SJCRH30 (cell line): ENCODE results near the gene LARP4B. TPM values are rescaled to one million over a fixed set of nuclear protein-coding genes. Genes with fewer than 3 reads are reported as not detected.

Experiments
- DNase-seq, 2 experiments: peaks; one replicate each; pipeline ENCODE4 v3.0.0-alpha.2; 2015 to 2020
- H3K27ac ChIP-seq: fragments of 250-450 bp; sonication (Bioruptor Pico); 2 replicates; pipeline ENCODE4 v1.5.1; 2020; ENCODE audit warnings: mild to moderate bottlenecking, moderate library complexity
- H3K27me3 ChIP-seq: fragments of 250-450 bp; sonication (Bioruptor Pico); 2 replicates; pipeline ENCODE4 v1.5.1; 2020; ENCODE audit warnings: mild to moderate bottlenecking, moderate library complexity
- H3K36me3 ChIP-seq: fragments of 250-450 bp; sonication (Bioruptor Pico); 2 replicates; pipeline ENCODE4 v1.5.1; 2020; ENCODE audit warnings: mild to moderate bottlenecking, moderate library complexity
- H3K4me1 ChIP-seq: fragments of 250-450 bp; sonication (Bioruptor Pico); 2 replicates; pipeline ENCODE4 v1.5.1; 2020; ENCODE audit warnings: mild to moderate bottlenecking, moderate library complexity
- H3K4me3 ChIP-seq: fragments of 250-450 bp; sonication (Bioruptor Pico); 2 replicates; pipeline ENCODE4 v1.5.1; 2020; ENCODE audit warnings: mild to moderate bottlenecking, moderate library complexity
- H3K9me3 ChIP-seq: fragments of 250-450 bp; sonication (Bioruptor Pico); replicated peaks from 2 replicates; pipeline ENCODE4 v1.5.1; 2020; ENCODE audit warnings: mild to moderate bottlenecking, moderate library complexity
- total RNA-seq: library from RNA; depleted of rRNA; stranded (reverse); fragments of >200 nt; shearing (Covaris generic); gene quantifications from 2 replicates; pipeline ENCODE4 v1.2.3, GENCODE V29; 2014

LARP4B gene
- total RNA-seq, 1 experiment from 2014 or later, result 29.1 TPM

- H3K4me3 ChIP-seq, result no peak overlapping the region
- H3K9me3 ChIP-seq, result no peaks in the 10 kb centered on the region
- no peaks in the 10 kb centered on the region for H3K4me1 ChIP-seq
- no peak overlapping the region for H3K27ac ChIP-seq
- DNase-seq, result no peak
- H3K27me3 ChIP-seq, result no peaks in the 10 kb centered on the region
- H3K36me3 ChIP-seq, result no peaks in the 10 kb centered on the region; the same call in 1 of the 2 replicates
Measured at GRCh38 chr10:923844-924523, 7.5 kb downstream of the LARP4B start.

- no peak overlapping the region for H3K27ac ChIP-seq
- H3K27me3 ChIP-seq, result no peaks in the 10 kb centered on the region
- peaks cover 6% of the 10 kb centered on the region; the same call in 1 of the 2 replicates for H3K36me3 ChIP-seq
- no peak overlapping the region for H3K4me3 ChIP-seq
- H3K4me1 ChIP-seq, result no peaks in the 10 kb centered on the region
- no peaks in the 10 kb centered on the region for H3K9me3 ChIP-seq
- DNase-seq, result no peak
Measured at GRCh38 chr10:921471-922414, 9.8 kb downstream of the LARP4B start.

GRCh38 chr10:920450-920849 lies 11.1 kb downstream of the LARP4B start:
- Histone ChIP-seq H3K4me3 (no peak overlapping the region), H3K27me3 (no peaks in the 10 kb centered on the region), H3K36me3 (peaks cover 9% of the 10 kb centered on the region), H3K4me1 (no peaks in the 10 kb centered on the region), H3K9me3 (no peaks in the 10 kb centered on the region), H3K27ac (no peak overlapping the region)
- no peak for DNase-seq

GRCh38 chr10:919481-919880 lies 12.0 kb downstream of the LARP4B start:
- Histone ChIP-seq H3K27ac (no peak overlapping the region), H3K9me3 (no peaks in the 10 kb centered on the region), H3K27me3 (no peaks in the 10 kb centered on the region), H3K4me1 (no peaks in the 10 kb centered on the region), H3K36me3 (peaks cover 9% of the 10 kb centered on the region), H3K4me3 (no peak overlapping the region)
- no peak for DNase-seq

- H3K27me3 ChIP-seq, result no peaks in the 10 kb centered on the region
- no peak overlapping the region for H3K4me3 ChIP-seq
Measured at GRCh38 chr10:917999-918398, 13.5 kb downstream of the LARP4B start.

GRCh38 chr10:917416-917720 lies 14.1 kb downstream of the LARP4B start:
- Histone ChIP-seq H3K27ac (no peak overlapping the region), H3K4me1 (no peaks in the 10 kb centered on the region), H3K36me3 (peaks cover 9% of the 10 kb centered on the region), H3K27me3 (no peaks in the 10 kb centered on the region), H3K4me3 (no peak overlapping the region), H3K9me3 (no peaks in the 10 kb centered on the region)
- no peak for DNase-seq

More at GRCh38 chr10:917999-918398, 13.5 kb downstream of the LARP4B start:
- Histone ChIP-seq H3K4me1 (no peaks in the 10 kb centered on the region), H3K27ac (no peak overlapping the region), H3K36me3 (peaks cover 9% of the 10 kb centered on the region), H3K9me3 (no peaks in the 10 kb centered on the region)
- no peak for DNase-seq

- Histone ChIP-seq H3K27ac (no peak overlapping the region), H3K36me3 (peaks cover 9% of the 10 kb centered on the region), H3K4me3 (no peak overlapping the region), H3K27me3 (no peaks in the 10 kb centered on the region), H3K4me1 (no peaks in the 10 kb centered on the region), H3K9me3 (no peaks in the 10 kb centered on the region)
- no peak for DNase-seq
Measured at GRCh38 chr10:916716-917415, 14.6 kb downstream of the LARP4B start.

GRCh38 chr10:909831-910230 lies 21.7 kb downstream of the LARP4B start:
- DNase-seq, result no peak
- H3K9me3 ChIP-seq, result no peaks in the 10 kb centered on the region
- H3K27me3 ChIP-seq, result no peaks in the 10 kb centered on the region
- H3K4me1 ChIP-seq, result no peaks in the 10 kb centered on the region
- no peaks in the 10 kb centered on the region; the same call in 1 of the 2 replicates for H3K36me3 ChIP-seq
- no peak overlapping the region for H3K27ac ChIP-seq
- no peak overlapping the region for H3K4me3 ChIP-seq

GRCh38 chr10:905972-906371 lies 25.5 kb downstream of the LARP4B start:
- H3K4me3 ChIP-seq, result no peak overlapping the region
- no peaks in the 10 kb centered on the region; the same call in none of the 2 replicates for H3K36me3 ChIP-seq
- no peaks in the 10 kb centered on the region for H3K9me3 ChIP-seq
- DNase-seq, result no peak
- H3K27me3 ChIP-seq, result no peaks in the 10 kb centered on the region
- no peak overlapping the region for H3K27ac ChIP-seq
- H3K4me1 ChIP-seq, result no peaks in the 10 kb centered on the region

GRCh38 chr10:905503-905902 lies 26.0 kb downstream of the LARP4B start:
- Histone ChIP-seq H3K9me3 (no peaks in the 10 kb centered on the region), H3K4me3 (no peak overlapping the region), H3K4me1 (no peaks in the 10 kb centered on the region), H3K27ac (no peak overlapping the region), H3K36me3 (no peaks in the 10 kb centered on the region; the same call in none of the 2 replicates), H3K27me3 (no peaks in the 10 kb centered on the region)
- DNase-seq, result no peak

GRCh38 chr10:904403-904802 lies 27.1 kb downstream of the LARP4B start:
- no peak for DNase-seq
- H3K4me3 ChIP-seq, result no peak overlapping the region
- no peaks in the 10 kb centered on the region for H3K9me3 ChIP-seq
- H3K4me1 ChIP-seq, result no peaks in the 10 kb centered on the region
- H3K36me3 ChIP-seq, result no peaks in the 10 kb centered on the region; the same call in none of the 2 replicates
- H3K27me3 ChIP-seq, result no peaks in the 10 kb centered on the region
- H3K27ac ChIP-seq, result no peak overlapping the region

GRCh38 chr10:898141-898540 lies 33.4 kb downstream of the LARP4B start:
- no peaks in the 10 kb centered on the region for H3K9me3 ChIP-seq
- no peak overlapping the region for H3K4me3 ChIP-seq
- DNase-seq, result no peak
- H3K27ac ChIP-seq, result no peak overlapping the region
- no peaks in the 10 kb centered on the region for H3K27me3 ChIP-seq
- H3K36me3 ChIP-seq, result no peaks in the 10 kb centered on the region; the same call in 1 of the 2 replicates
- H3K4me1 ChIP-seq, result no peaks in the 10 kb centered on the region

GRCh38 chr10:896982-897381 lies 34.5 kb downstream of the LARP4B start:
- DNase-seq, result no peak
- Histone ChIP-seq H3K4me3 (no peak overlapping the region), H3K9me3 (no peaks in the 10 kb centered on the region), H3K27me3 (no peaks in the 10 kb centered on the region), H3K4me1 (no peaks in the 10 kb centered on the region), H3K27ac (no peak overlapping the region), H3K36me3 (no peaks in the 10 kb centered on the region; the same call in 1 of the 2 replicates)

GRCh38 chr10:895324-895723 lies 36.2 kb downstream of the LARP4B start:
- Histone ChIP-seq H3K27ac (no peak overlapping the region), H3K36me3 (no peaks in the 10 kb centered on the region), H3K4me3 (no peak overlapping the region), H3K9me3 (no peaks in the 10 kb centered on the region), H3K27me3 (no peaks in the 10 kb centered on the region), H3K4me1 (no peaks in the 10 kb centered on the region)
- no peak for DNase-seq

- Histone ChIP-seq H3K4me3 (no peak overlapping the region), H3K27ac (no peak overlapping the region), H3K4me1 (no peaks in the 10 kb centered on the region), H3K36me3 (peaks cover 21% of the 10 kb centered on the region), H3K9me3 (no peaks in the 10 kb centered on the region), H3K27me3 (no peaks in the 10 kb centered on the region)
- no peak for DNase-seq
Measured at GRCh38 chr10:878895-879294, 52.6 kb downstream of the LARP4B start.
